Activated T-cell treated with anti-CD3 and anti-CD28 coated beads for 24 hours (primary cell): ENCODE measurements around the gene DTX3.
"Not testable (repeated sequence)": the region's sequence is repeated elsewhere in the genome, so short reads cannot be mapped to it uniquely, and the experiment has no call there.

Experiments
- DNase-seq: peaks from one replicate; pipeline ENCODE4 v3.0.0-alpha.2; 2020; ENCODE audit warnings: low read depth

The DTX3 gene

DNA sequence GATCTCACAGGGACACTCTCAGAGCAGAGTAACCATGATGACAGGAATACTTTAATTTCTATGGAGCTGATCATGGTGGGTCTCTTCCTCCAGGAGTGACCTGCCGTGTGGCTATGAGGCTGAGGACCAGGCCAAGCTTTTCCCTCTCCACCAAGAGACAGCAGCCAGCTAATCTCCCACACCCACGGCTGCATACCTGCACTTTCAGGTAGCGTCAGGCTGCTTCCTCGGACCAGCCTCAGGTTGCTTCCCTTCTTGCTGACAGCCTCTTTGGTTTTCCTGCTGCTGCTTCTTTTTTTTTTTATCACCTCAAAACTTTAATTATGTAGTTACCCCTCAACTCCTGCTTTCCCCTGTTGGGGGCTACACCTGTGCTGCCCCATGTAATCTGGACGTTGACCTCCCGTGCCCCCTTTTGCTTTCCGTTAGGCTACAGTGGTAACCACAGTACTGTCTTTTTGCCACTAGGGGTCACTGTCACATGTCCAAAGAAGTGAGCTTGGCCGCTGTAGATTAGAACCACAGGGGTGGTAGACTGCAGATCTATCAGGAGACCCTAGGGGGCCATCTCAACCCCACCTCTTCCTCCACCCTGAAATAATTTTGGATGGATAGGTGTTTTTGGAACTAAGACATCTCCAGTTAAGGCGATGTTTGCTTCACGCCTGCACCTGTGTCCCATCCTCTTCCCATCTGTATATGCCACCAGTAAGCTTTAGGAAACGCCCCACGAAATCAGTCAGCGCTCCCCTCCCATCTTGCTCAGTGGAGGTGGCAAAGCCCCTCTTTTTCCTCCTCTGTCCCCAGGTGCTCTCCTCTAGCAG, 21.4 kb upstream of the DTX3 start:
- peak; percentile 62 for DNase-seq

DNA sequence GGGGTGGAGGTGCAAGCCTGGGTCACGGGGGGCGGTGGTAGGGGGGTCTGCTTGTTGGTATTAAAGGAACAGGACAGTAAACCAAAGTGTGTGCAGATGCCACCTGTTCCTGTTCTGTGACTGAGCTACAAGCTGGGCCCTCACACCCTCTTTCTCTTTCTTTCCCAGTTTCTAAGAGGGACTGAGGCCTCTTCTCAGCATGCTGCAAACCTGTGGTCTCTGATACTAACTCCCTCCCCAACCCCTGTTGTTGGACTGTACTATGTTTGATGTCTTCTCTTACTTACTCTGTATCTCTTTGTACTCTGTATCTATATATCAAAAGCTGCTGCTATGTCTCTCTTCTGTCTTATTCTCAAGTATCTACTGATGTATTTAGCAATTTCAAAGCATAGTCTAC, 20.6 kb upstream of the DTX3 start:
- DNase-seq, result no peak

DNA sequence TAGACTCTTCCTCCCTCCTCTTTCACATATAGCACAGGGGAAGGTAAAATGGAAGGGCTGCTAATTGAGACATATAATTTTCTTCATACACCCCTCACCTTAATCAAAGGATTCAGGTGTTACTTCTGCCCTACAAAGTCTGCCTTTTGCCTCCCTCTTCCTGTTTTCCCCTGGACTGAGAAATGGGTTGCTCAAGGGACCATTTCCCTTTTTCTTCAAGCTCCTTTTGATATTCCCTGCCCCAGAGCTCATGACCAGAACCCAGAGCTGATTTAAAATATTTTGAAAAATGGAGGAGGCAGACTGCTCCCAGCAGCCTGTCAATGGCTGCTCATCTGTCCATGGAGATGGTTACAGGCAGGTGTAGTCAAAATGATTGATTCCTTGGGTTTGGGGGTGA, 19.9 kb upstream of the DTX3 start:
- no peak for DNase-seq

DNA sequence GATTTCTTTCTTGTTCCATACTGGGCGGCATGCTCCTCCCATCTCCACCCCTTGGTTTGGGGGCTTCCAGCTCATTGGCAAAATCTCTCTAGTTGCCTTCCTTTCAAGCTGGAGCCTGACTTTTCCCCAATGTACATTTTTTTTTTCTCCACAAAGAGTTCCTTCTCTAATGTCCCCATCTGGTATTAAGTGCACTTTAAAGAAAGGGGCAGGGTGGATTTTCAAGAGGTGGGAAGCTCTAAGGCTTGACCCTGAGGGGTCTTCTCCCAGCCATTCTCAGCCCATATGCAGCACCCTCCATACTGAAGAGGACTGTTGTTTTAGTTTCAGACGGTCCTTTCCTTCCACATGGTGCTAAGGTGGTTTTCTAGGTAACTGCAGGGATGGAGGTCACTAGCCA, 19.5 kb upstream of the DTX3 start:
- no peak for DNase-seq

DNA sequence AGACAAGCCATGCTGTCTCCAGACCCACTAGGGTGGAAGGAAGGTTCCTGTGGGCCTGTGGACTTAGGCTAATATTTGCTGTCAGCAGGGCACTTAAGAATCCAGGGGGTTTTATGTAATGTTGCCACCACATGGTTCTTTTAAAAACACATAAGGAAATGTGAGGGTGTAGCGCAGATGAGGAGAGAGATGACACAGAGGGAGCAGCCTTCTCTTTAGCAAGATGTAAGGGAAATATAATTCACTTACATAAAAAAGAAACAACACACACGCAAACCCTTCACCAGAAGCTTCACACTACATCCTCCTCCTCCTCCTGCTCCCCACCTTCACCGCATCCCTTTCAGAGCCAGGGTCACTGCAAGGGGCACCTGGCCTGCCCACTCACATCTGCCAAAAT, 18.5 kb upstream of the DTX3 start:
- DNase-seq, result no peak

DNA sequence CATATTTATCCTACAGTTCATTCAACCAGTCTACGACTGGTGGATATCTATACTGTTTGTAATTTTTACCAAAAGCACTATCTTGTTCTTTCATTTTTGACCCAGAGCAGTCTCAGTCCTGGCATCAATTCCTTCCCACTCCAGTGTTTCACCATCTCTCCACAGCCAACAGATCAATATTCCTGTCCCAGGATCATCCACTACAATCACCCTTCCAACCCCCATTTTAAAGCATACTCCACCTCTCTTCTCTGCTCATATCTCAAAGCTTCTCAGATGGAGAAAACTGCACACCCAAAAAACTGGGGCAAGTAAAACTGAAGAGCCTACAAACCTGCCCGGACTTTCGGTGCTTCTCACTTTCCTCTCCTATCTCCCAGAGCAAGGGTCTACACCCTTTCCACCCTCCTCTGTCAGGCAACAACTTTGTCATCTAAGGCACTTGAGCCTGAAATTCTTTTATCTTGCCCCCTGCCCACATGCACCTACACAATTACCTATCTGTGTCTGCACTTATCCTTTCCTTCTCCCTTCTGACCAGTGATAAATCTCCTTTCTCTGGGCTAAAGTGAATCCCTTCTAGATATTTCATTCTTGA, 17.7 kb upstream of the DTX3 start:
- no peak for DNase-seq

DNA sequence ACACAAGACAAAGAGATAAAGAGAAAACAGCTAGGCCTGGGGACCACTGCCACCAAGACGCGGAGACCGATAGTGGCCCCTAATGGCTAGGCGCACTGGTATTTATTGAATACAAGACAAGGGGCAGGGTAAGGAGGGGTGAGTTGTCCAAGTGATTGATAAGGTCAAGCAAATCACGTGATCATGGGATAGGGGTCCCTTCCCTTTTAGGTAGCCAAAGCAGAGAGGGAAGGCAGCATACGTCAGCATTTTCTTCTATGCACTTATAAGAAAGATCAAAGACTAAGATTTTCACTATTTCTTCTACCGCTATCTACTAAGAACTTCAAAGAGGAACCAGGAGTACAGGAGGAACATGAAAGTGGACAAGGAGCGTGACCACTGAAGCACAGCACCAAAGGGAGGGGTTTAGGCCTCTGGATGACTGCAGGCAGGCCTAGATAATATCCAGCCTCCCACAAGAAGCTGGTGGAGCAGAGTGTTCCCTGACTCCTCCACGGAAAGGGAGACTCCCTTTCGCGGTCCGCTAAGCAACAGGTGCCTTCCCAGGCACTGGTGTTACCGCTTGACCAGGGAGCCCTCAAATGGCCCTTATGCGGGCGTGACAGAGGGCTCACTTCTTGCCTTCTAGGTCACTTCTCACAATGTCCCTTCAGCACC, 15.5 kb upstream of the DTX3 start:
- DNase-seq, result not testable (repeated sequence)

DNA sequence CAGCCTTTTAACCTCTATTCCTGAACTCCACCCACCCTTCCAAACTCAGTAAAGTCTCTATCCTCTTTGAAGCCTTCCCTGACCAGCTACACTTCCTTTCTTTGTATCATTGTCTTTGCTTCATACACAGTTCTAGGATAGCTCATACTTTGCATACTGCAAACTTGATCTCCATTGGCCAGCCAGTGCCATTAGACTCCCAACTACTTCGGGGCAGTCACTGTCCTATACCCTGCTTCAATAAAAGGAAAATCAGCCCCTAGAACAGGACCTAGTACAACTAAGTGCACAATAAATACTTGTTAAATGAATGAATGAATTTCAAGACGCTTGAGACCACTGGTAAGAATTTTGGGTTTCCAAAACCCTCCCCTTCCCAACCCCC, 14.2 kb upstream of the DTX3 start:
- no peak for DNase-seq

DNA sequence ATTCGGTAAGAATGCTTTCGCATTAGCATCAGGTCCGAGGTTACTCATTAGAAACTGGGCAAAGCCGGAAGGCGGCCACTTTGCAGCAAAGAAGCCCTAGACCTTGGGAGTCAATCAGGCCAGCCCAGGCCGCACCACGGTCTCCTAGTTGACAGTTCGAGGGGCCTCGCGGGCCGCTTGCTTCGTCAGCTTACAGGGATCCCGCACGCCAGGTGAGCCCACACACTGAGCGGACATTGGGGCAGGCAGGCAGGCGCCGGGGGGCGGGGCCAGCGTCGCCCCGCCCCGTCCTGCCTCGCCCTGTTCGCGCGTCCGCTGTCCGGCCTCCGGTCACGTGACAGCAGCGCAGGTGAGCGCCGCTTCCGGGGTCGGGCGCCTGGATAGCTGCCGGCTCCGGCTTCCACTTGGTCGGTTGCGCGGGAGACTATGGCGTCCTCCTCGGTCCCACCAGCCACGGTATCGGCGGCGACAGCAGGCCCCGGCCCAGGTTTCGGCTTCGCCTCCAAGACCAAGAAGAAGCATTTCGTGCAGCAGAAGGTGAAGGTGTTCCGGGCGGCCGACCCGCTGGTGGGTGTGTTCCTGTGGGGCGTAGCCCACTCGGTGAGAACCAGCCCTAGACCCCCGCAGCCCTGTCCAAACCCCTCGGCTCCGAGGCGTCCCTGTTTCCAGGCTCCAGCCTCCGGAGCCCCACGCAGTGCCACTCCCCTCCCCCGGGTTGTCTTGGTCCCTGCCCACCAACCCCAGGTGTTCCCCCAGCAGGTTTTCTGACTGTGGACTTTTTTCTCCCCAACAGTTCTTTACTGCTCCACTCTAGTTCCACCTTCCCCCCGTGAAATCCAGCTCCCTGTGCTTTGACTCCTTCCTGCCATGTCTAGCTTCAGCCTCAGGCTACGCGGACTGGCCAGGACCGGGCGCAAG, 13.5 kb upstream of the DTX3 start, which contains the start of gene PIP4K2C:
TSS of gene PIP4K2C (plus strand) at position 329 of the 918 bp plus-strand sequence. CDS start at position 427, 98 bp downstream.
- peak; percentile 73 for DNase-seq

DNA sequence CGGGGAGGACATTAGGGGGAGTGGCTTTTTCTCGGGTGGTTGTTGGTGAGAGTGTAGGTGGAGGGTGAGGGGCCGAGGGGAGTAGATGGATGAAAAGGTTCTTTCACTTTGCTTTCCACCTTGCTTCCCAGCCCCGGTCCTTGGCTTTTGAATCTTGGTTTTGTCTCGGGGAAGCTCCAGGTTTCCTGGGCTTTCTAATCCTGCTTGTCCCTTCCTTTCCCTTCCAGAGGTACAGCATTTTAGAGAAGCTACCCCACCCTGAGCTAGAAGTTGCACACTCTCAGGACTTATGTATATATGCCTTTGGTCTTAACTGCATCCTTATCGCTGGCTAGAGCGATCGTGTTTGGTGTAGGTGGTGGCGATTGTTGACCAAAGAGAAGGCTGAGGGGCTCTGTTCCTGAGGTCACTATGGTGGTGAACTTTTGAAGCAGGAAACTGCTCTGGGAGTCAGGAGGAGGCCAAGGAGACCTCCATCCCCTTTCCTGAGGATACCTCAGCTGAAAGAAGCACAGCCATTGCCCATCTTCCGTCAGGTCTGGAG, 12.8 kb upstream of the DTX3 start:
- no peak for DNase-seq

DNA sequence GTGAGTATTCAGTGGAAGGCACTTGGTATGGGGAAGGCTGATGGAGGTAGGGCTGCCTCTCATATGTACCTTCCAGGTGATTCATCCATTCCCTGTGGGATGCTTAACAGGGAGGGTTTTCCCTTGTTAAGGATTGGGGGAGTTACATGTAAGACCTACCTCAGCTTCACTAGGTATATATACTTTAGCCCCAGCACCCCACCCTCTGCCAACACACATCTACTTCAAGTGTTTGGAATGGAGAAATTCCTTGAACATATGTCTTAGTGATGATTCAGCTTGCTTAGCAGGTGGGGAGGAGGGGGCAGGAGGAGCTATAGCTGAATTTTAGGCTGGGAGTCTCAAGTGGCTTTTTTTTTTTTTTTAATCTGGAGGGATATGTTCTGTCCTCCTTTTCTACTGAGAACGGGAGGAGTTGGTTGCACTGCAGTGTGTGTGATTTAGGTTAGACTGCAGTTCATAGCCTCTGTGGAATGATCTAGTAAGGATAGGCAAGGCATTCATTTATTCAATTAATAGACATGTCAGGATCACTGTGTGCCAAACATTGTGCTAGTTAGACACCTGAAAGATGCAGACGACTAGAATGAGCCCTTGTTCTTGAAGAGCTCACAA, 12.0 kb upstream of the DTX3 start:
- DNase-seq, result no peak

DNA sequence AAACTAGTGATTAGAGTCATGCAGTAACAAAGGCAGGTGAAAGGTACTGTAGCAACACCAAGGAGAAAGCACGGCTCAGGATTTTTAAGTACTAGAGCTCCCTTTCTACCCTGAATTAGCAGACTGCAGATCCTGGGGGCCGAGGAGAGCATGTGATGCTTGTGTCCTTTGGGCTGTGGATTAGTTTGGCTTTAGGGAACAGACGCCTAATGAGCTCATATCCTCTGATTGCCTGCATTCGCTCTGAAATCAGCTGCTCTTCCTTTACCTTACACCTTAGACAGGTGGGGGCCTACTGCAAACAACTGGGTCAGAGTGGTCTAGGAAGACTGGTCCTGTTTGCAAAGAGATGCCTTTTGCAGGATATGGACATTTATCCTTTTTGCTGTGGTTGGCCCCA, 11.4 kb upstream of the DTX3 start:
- DNase-seq, result no peak

DNA sequence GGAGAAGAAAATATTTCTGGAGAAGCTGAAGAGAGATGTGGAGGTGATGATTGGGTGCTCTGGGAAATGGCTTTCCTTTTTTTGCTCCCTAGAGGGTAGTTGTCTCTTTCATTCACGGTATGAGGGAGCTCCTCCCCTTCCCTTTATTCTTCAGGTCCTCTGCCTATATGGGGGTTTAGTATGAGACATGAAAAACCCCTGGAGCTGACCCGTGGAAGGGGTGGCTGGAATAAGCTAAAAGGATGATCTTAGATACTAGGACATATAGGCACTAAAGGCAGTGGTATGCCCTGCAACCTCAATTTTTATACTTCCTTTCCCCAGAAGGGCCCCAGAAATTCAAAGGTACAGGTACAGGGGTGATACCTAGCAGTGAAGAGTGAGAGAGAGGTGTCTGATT, 4.2 kb upstream of the DTX3 start:
- DNase-seq, result no peak

DNA sequence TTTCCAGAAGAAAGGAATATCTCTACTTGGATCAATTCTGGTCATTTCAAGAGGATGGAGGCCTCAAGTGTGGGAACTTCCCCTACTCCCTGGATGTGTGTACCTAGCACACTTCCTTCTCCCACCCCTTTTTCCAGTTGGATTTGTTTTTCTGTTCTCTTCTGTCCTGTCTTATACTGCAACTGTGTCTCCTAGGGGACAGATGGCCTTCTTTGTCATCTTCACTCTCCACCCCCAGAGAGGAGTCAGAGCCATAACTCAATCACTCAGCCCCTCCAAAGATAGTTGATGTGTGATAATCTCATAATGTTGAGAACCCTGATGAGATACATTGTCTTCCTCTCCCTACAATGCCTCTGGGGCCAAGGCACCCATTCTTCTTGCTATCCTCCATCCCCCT, 2.1 kb upstream of the DTX3 start:
- no peak for DNase-seq

DNA sequence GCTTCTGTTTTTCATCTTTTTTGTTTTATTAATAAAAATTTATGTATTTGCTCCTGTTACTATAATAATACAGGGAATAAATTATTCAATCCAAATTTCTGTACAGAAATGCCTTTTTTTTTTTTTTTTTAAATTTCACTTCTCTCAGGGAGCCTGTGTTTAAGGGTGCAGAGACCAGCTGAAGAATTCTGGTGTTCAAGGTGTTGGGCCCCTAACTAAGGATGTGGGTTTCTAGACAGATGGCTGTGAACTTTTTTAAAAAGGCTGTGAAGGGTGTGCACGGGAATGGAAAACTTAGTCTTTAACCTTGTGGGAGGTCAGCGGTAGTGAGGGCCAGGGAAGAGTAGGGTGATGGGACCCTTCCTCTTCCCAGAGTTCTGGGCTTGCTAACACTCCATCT, 1.3 kb upstream of the DTX3 start:
- no peak for DNase-seq

DNA sequence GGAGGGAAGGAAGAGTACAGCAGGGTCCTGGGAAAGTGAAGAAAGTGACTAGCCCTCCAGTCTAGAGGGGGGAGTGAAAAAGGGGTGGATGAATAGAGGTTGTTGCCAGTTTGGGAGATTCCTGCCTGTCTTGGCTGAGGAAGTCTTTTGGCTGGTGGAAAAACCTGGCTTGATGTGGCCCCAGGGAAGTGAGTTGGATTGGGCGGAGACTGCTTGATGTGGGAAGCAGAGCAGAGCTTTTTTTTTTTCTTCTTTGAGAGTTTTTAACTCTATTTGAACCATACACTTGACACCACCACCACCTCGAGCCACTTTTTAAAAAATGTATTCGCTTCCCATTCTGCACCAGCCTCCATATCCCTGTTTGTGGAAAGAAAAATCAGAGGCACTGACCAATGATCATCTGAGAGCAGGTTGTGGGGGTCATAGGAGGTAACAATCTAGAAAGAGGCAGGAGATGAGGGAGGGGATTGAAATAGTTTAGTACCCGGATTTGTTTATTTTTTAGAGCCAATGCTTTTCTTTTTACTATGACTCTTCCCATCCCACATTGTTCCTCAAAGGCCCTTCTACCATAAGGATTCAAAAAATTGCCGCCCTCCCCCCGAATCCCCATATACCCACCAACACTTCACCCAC, 690 bp upstream of the DTX3 start:
- no peak for DNase-seq

DNA sequence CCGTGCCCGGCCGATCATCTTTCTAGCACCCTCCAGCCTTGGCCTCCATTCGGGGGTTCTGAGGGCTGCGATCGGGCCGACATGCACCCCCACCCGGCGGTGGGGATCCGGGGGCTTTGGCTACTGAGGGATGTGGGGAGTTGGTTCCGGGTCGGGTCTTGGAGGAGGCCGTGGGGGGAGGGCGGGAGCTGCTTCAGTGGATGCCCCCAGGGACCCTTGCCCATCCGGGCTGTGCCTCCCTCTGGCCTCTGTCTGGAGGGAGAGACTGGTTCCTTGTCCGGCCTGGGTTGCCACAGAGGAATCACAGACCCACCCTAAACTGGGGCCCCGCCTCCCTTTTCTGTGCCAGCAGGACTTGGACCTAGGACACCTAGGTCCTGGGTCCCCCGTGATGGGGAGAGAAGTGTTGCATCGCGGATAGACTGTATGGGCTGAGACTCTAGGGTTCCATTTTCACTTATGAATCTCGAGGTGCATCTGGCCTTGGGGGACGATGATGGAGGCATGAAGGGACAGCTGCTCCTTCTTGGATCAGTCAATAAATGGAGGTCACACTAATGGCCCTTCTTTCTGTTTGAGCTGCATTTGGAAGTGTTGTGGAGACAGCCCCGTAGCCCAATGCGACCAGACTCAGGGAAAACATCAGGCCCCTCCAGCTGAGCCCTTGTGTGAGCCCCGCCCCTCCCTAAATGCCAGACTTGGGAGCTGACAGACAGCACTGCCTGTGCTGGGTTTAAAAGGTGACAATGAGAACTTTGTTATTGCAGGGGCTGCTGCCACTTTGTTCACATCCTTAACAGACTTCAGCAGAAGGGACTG, 577 bp downstream of the DTX3 start:
- no peak for DNase-seq

DNA sequence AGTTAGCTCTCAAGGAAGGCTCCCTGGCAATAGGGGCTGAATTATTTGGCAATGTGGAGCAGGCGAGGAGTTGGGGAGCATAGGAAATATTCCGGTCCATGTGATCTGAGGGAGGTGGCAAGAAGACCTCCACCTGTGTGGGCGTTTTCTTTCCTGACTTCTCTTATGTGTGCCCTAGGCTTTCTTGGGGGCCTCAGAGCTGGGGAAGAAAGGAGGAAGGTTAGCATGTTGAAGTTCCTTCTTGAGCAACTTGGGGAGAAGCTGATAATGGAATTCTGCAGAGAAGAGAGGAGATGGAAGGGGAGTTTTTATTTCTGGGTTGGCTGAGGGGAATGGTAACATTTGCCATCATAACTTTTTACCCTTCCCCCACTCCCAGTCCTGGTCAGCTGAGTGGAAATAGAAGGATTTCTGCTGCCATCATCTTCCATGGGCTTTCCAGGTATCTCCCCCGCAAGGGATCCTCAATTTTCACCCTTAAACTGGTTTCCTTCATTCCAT, 1.2 kb downstream of the DTX3 start:
- DNase-seq, result no peak

DNA sequence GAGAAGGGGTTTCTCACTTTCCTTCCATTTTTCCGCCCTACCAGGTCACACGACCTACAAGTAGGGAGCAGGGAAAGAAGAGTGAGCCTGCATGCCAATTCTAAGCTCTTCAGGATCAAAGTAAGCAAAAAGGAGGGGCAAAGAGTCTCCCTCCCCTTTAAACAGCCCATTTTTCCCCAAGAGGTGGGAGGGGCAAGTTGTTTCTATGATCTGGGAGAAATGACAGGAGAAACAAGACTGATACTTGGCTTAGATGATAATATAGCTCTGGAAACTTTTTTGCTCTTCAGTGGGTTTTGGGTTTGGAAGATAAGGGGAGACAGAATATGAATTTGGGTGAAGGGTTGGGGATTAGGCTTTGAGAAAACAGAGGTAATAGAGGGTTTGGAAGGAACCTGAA, 1.8 kb downstream of the DTX3 start:
- DNase-seq, result no peak

DNA sequence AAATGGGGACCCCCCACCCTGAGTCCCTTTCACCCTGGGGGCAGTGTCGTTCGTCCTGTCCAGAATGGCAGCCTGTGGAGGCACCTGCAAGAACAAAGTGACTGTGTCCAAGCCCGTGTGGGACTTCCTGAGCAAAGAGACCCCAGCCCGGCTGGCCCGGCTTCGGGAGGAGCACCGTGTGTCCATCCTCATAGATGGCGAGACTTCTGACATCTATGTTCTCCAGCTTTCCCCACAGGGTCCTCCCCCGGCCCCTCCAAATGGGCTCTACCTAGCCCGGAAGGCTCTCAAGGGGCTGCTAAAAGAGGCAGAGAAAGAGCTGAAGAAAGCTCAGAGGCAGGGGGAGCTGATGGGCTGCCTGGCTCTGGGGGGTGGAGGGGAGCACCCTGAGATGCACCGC, 2.2 kb downstream of the DTX3 start:
- no peak for DNase-seq
